Left ventricle myocardium inferior (tissue), 1 donor: ENCODE data around the gene TSHZ3. TPM values are rescaled to one million over a fixed set of nuclear protein-coding genes. Genes with fewer than 3 reads are reported as not detected.

Experiments
- DNase-seq: peaks from one replicate; pipeline ENCODE4 v3.0.0-alpha.2; 2020
- H3K27ac ChIP-seq: fragments of 200-600 bp; replicated peaks from 2 replicates; pipeline ENCODE4 v1.8.0; 2021
- H3K27me3 ChIP-seq: fragments of 200-600 bp; 2 replicates; pipeline ENCODE4 v1.8.0; 2021; ENCODE audit warnings: low read depth
- H3K36me3 ChIP-seq: fragments of 200-600 bp; 2 replicates; pipeline ENCODE4 v1.8.0; 2021
- H3K4me1 ChIP-seq: fragments of 200-600 bp; 2 replicates; pipeline ENCODE4 v1.8.0; 2021
- H3K4me3 ChIP-seq: fragments of 200-600 bp; 2 replicates; pipeline ENCODE4 v1.8.0; 2021; ENCODE audit warnings: mild to moderate bottlenecking, moderate library complexity
- H3K9me3 ChIP-seq: fragments of 200-600 bp; replicated peaks from 2 replicates; pipeline ENCODE4 v1.8.0; 2021
- intact Hi-C: fragments of 100-400 bp; cut with micrococcal nuclease; formaldehyde crosslinking; loops from one replicate; pipeline ENCODE4 v1.11.0; 2022
- total RNA-seq: library from RNA; stranded (reverse); fragmentation: NEBNext Ultra II Directional; extraction: Animal tissue kit (Norgen Biotek cat#: 25700); gene quantifications from one replicate; pipeline ENCODE4 v1.2.1, GENCODE V29; 2021
- TF ChIP-seq, protein P1 (sequence below): fragments of 200-600 bp; IDR thresholded peaks from 2 replicates; pipeline ENCODE4 v1.8.0; 2021; ENCODE audit warnings: antibody characterized with exemption, mild to moderate bottlenecking, borderline replicate concordance
- donor health status: DM: no; HTN: yes; CAD: no; lungs with severe emphysema.

The TSHZ3 gene
- total RNA-seq, 1 donor from 2014 or later, result 2.9 TPM

DNA sequence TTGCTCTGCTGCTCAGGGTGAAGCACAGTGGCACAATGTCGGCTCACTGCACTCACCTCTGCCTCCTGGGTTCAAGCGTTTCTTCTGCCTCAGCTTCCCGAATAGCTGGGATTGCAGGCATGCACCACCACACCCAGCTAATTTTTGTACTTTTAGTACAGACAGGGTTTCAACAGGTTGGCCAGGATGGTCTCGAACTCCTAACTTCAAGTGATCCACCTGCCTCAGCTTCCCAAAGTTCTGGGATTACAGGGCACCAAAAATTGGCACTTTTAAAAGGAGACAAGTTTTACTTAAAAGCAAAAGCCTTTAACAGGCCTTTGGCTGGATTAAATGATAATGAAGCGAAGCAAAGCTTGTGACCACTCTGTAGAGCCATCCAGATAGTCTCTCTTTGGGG lies 12.5 kb upstream of the TSHZ3 start:
- intact Hi-C loops, result no loop called here
- H3K27me3 ChIP-seq, result peaks cover 47% of the 10 kb centered on the region
- H3K27ac ChIP-seq, result no peak overlapping the region
- TF ChIP-seq, protein P1, sequence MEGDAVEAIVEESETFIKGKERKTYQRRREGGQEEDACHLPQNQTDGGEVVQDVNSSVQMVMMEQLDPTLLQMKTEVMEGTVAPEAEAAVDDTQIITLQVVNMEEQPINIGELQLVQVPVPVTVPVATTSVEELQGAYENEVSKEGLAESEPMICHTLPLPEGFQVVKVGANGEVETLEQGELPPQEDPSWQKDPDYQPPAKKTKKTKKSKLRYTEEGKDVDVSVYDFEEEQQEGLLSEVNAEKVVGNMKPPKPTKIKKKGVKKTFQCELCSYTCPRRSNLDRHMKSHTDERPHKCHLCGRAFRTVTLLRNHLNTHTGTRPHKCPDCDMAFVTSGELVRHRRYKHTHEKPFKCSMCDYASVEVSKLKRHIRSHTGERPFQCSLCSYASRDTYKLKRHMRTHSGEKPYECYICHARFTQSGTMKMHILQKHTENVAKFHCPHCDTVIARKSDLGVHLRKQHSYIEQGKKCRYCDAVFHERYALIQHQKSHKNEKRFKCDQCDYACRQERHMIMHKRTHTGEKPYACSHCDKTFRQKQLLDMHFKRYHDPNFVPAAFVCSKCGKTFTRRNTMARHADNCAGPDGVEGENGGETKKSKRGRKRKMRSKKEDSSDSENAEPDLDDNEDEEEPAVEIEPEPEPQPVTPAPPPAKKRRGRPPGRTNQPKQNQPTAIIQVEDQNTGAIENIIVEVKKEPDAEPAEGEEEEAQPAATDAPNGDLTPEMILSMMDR, result no peak
- H3K36me3 ChIP-seq, result no peaks in the 10 kb centered on the region
- DNase-seq, result no peak
- no peak overlapping the region for H3K4me3 ChIP-seq
- peaks cover 3% of the 10 kb centered on the region for H3K4me1 ChIP-seq
- H3K9me3 ChIP-seq, result no peaks in the 10 kb centered on the region

GRCh38 chr19:31357315-31357673 lies 8.1 kb upstream of the TSHZ3 start:
- TF ChIP-seq, protein P1, result peak; percentile 39
- Histone ChIP-seq H3K9me3 (no peaks in the 10 kb centered on the region), H3K4me3 (no peak overlapping the region), H3K27ac (no peak overlapping the region), H3K36me3 (no peaks in the 10 kb centered on the region), H3K27me3 (peaks cover 77% of the 10 kb centered on the region), H3K4me1 (peaks cover 15% of the 10 kb centered on the region)
- DNase-seq, result no peak
- intact Hi-C loops, result no loop called here

GRCh38 chr19:31356587-31357314 lies 7.5 kb upstream of the TSHZ3 start:
- DNase-seq, result peak; percentile 34
- TF ChIP-seq, protein P1, result peak; percentile 69
- Histone ChIP-seq H3K4me1 (peaks cover 20% of the 10 kb centered on the region), H3K27me3 (peaks cover 79% of the 10 kb centered on the region), H3K9me3 (no peaks in the 10 kb centered on the region), H3K4me3 (peak overlapping the region; percentile 35), H3K36me3 (no peaks in the 10 kb centered on the region), H3K27ac (no peak overlapping the region)
- intact Hi-C loops, result no loop called here

DNA sequence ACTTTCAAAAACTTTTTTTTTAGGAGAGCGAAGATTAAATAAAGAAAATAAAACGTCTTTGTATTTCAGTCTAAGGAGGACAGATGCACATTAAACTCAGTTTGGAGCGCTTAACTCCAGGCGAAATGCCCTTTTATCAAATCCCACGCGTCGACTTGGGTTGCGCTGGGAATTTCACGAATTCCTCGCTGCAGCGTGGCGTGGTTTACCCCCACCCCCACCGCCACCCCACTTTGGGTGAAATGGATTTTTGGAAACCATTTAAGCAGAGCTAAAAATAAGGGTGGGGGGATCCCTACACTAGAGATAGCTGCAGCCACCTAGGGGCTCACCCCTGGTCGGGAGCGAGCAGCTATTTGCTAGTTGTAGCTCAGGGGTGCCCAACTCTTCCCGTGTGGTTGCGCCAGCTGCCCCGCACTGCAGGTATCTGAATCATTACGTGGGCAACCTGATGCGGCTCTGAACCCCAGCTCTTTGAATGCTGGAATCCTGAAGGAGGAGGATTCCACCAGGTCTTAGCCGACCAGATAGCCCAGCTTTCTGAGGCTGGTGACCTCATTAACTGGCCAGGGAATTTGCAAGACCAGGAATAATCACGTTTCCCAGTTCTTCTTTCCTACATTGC lies 6.5 kb upstream of the TSHZ3 start:
- intact Hi-C loops, result no loop called here
- peaks cover 30% of the 10 kb centered on the region for H3K4me1 ChIP-seq
- no peak for DNase-seq

GRCh38 chr19:31354799-31355664 lies 5.8 kb upstream of the TSHZ3 start:
- intact Hi-C loops, result no loop called here
- Histone ChIP-seq H3K36me3 (no peaks in the 10 kb centered on the region), H3K4me3 (no peak overlapping the region), H3K4me1 (peaks cover 34% of the 10 kb centered on the region), H3K27me3 (peaks cover 86% of the 10 kb centered on the region), H3K27ac (no peak overlapping the region), H3K9me3 (no peaks in the 10 kb centered on the region)
- TF ChIP-seq, protein P1, result no peak
- DNase-seq, result no peak

More for the DNA sequence above, 6.5 kb upstream of the TSHZ3 start:
- Histone ChIP-seq H3K9me3 (no peaks in the 10 kb centered on the region), H3K27ac (no peak overlapping the region), H3K27me3 (peaks cover 86% of the 10 kb centered on the region), H3K4me3 (no peak overlapping the region), H3K36me3 (no peaks in the 10 kb centered on the region)
- TF ChIP-seq, protein P1, result no peak
